ENCODE data around the gene FTO.

The FTO gene

DNA sequence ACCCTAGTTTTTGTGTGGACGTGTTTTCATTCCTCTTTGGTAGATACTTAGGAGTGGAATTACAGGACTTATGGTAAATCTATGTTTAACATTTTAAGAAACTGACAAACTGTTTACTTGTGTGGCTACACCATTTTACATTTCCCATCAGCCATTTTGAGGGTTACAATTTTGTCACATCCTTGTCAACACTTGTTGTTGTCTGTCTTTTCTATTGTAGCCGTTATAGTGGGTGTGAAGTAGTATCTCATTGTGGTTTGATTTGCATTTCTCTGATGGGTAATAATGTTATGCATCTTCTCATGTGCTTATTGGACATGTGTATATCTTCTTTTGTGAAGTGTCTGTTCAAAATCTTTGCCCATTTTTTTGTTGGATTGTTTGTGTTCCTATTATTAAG, 4.5 kb downstream of the FTO start:
- H3K4me1 ChIP-seq (ENCODE audit: control insufficient read depth, insufficient read depth, low read length), result peaks cover 7% of the 10 kb centered on the region; the same call in 1 of the 2 replicates
- H3K27ac ChIP-seq (ENCODE audit: low read depth, low read length), result no peak overlapping the region

DNA sequence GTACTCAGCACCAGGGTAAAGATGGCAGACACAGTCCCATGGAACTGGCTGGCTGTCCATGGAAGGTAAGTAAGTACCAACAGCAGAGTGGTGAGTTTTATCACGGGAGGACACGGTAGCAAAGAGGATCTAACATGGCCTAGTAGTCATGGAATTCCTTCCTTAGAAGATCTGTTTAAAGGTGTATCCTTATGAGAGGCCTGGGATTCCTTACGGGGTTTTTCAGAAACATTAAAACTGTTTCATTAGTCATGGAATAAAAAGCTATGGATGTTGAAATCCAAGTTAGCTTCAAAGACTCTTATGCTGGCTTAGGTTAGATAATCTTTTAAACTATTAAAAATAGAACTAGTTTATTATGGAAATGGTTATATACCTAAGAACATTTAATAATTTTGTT, 7.4 kb downstream of the FTO start:
- Histone ChIP-seq H3K36me3 (ENCODE audit: control insufficient read depth, insufficient read depth, low read length) (no peaks in the 10 kb centered on the region), H3K9ac (ENCODE audit: low read length) (no peak overlapping the region), H3K4me1 (ENCODE audit: control insufficient read depth, insufficient read depth, low read length) (peaks cover 10% of the 10 kb centered on the region), H3K4me3 (ENCODE audit: low read depth, low read length) (no peak overlapping the region), H3K27me3 (ENCODE audit: control insufficient read depth, insufficient read depth, low read length) (no peaks in the 10 kb centered on the region), H3K27ac (ENCODE audit: low read depth, low read length) (no peak overlapping the region), H3K9me3 (ENCODE audit: control insufficient read depth, insufficient read depth, low read depth, low read length) (no peaks in the 10 kb centered on the region)

More for the DNA sequence above, 4.5 kb downstream of the FTO start:
- Histone ChIP-seq H3K36me3 (ENCODE audit: control insufficient read depth, insufficient read depth, low read length) (no peaks in the 10 kb centered on the region), H3K27me3 (ENCODE audit: control insufficient read depth, insufficient read depth, low read length) (no peaks in the 10 kb centered on the region), H3K9me3 (ENCODE audit: control insufficient read depth, insufficient read depth, low read depth, low read length) (no peaks in the 10 kb centered on the region), H3K9ac (ENCODE audit: low read length) (no peak overlapping the region), H3K4me3 (ENCODE audit: low read depth, low read length) (no peak overlapping the region)

DNA sequence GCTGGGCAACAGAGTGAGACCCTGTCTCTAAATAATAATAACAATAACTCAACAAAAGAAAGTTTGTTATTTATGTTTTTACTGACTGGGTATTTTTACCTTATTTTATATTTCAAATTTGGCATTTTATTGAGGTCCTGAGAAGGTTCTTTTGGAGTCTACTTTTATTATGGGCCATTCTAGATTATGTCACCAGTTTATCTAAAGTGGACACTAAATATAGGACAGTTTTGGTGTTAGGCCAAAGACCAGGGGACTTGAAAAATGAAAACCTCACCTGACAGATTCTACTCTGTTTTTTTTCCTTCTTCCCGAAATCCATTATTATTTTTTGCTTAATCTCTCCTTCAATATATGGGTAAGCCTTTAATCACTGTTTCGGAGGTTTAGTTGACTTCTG, 8.1 kb downstream of the FTO start:
- Histone ChIP-seq H3K27me3 (ENCODE audit: control insufficient read depth, insufficient read depth, low read length) (no peaks in the 10 kb centered on the region), H3K27ac (ENCODE audit: low read depth, low read length) (no peak overlapping the region), H3K4me3 (ENCODE audit: low read depth, low read length) (no peak overlapping the region), H3K9me3 (ENCODE audit: control insufficient read depth, insufficient read depth, low read depth, low read length) (no peaks in the 10 kb centered on the region), H3K36me3 (ENCODE audit: control insufficient read depth, insufficient read depth, low read length) (no peaks in the 10 kb centered on the region), H3K9ac (ENCODE audit: low read length) (no peak overlapping the region), H3K4me1 (ENCODE audit: control insufficient read depth, insufficient read depth, low read length) (peaks cover 10% of the 10 kb centered on the region)

DNA sequence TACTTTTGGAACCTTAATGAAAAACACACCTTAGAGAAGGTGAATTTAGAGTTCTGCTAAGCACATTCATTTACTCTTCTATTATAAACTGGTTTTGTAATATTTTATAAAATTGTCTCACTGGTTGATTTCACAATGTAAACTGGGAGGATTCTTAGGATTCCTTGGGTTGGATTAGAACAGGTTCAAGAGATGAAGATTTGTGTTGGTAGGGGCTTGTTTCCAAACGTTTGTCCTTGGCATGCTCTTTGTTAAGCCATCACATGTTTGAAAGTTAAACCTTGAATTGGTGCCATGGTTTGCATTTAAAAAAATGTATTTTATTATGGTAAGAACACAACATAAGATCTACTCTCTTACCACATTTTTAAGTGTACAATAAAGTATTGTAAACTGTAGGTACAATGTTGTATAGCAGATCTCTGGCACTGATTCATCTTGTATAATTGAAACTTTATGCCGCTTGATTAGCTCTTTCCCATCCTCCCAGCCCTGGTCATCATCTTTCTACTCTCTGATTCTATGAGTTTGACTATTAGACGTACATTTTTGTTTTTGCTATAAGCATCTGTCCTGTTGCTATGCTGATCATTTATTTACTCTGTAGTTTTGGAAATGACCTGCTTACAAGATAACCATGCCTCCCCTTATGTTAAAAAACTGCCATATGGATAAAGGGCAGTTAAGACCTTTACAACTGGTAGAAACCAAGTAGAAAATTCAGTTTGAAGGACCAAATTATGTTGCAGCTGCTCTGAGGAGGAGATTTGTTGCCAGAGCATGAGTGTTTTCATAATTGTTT, 9.6 kb downstream of the FTO start:
- no peaks in the 10 kb centered on the region for H3K9me3 ChIP-seq (ENCODE audit: control insufficient read depth, insufficient read depth, low read depth, low read length)
- H3K9ac ChIP-seq (ENCODE audit: low read length), result no peak overlapping the region
- no peaks in the 10 kb centered on the region for H3K27me3 ChIP-seq (ENCODE audit: control insufficient read depth, insufficient read depth, low read length)
- H3K27ac ChIP-seq (ENCODE audit: low read depth, low read length), result no peak overlapping the region
- H3K4me1 ChIP-seq (ENCODE audit: control insufficient read depth, insufficient read depth, low read length), result peaks cover 10% of the 10 kb centered on the region
- no peak overlapping the region for H3K4me3 ChIP-seq (ENCODE audit: low read depth, low read length)
- no peaks in the 10 kb centered on the region for H3K36me3 ChIP-seq (ENCODE audit: control insufficient read depth, insufficient read depth, low read length)

DNA sequence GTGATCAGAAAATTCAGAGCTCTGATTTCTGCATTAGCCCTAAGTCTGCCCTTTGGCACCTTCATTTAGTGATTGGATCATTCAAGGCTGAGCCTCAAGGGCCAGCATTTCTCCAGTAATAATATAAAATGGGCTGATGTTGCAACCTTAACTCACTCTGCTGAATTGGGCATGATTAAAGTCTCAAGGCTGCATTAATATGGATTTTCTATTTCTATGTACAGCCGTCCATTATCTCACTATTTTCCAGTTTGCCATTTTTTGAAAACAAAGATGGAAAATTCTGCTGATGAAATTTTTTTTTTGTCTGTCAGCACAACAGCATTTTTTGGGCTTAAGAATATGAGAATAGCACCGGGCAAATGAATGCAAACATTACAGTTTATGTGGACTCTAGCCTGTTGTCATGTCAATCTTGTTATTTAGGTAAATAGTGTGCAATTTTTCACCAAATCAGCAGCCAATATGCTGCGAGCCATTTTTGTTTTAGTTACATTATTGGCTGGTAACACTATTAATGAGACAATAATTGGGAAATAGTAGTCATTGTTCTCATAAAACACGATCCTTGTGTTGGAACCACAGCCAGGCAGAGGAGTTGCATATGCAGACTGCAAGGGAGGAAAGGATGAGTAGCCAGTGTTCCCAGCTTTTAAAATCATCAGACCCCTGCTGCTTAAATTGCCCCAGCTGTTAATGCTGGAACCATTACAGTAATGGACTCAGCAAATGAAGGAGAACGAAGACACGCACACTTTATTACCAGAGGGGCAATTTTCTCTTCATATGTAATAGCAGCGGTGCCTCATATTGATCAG, 10.5 kb downstream of the FTO start:
- Histone ChIP-seq H3K36me3 (ENCODE audit: control insufficient read depth, insufficient read depth, low read length) (no peaks in the 10 kb centered on the region), H3K9me3 (ENCODE audit: control insufficient read depth, insufficient read depth, low read depth, low read length) (no peaks in the 10 kb centered on the region), H3K9ac (ENCODE audit: low read length) (no peak overlapping the region), H3K27me3 (ENCODE audit: control insufficient read depth, insufficient read depth, low read length) (no peaks in the 10 kb centered on the region), H3K4me1 (ENCODE audit: control insufficient read depth, insufficient read depth, low read length) (peaks cover 10% of the 10 kb centered on the region), H3K27ac (ENCODE audit: low read depth, low read length) (no peak overlapping the region), H3K4me3 (ENCODE audit: low read depth, low read length) (no peak overlapping the region)

DNA sequence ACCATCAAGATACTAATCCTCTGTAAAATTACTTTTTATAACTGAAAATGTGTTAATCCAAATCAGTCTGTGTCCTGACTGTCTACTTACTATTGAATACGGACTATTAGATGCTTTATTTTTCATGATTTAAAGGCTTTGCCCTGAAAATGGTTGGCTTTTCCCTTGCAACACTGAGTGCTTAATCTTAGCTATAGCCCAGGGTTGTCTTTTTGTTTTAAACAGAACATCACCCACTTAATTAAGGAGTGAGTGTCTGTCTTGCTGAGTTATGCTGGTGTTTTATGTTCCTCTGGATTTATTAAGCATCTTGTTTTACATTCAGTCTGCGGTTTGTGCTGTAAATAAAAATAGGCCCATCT, 11.0 kb downstream of the FTO start:
- Histone ChIP-seq H3K27me3 (ENCODE audit: control insufficient read depth, insufficient read depth, low read length) (no peaks in the 10 kb centered on the region), H3K4me1 (ENCODE audit: control insufficient read depth, insufficient read depth, low read length) (peaks cover 10% of the 10 kb centered on the region), H3K9ac (ENCODE audit: low read length) (no peak overlapping the region), H3K4me3 (ENCODE audit: low read depth, low read length) (no peak overlapping the region), H3K36me3 (ENCODE audit: control insufficient read depth, insufficient read depth, low read length) (no peaks in the 10 kb centered on the region), H3K27ac (ENCODE audit: low read depth, low read length) (no peak overlapping the region), H3K9me3 (ENCODE audit: control insufficient read depth, insufficient read depth, low read depth, low read length) (no peaks in the 10 kb centered on the region)

DNA sequence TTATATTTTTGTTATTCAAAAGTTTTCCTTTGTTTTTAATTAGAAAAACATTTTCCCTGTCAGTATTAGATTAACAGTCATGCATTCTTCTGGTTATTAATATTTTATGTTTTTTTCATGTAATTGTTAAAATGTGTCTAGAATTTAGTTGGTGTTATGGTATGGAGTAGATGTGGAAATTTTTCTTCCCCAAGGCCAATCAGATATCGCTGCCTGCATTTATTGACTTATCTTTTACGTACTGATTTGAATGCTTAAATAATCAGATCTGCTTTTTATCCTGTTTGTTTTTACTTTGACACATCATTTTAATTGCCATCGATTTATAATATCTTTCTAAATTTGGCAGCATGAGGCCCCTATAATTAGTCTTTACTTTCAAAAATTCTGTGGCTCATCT, 13.6 kb downstream of the FTO start:
- Histone ChIP-seq H3K27me3 (ENCODE audit: control insufficient read depth, insufficient read depth, low read length) (no peaks in the 10 kb centered on the region), H3K36me3 (ENCODE audit: control insufficient read depth, insufficient read depth, low read length) (0 out of 2 replicates have a peak, but pooled peaks cover 2% of the 10 kb centered on the region), H3K27ac (ENCODE audit: low read depth, low read length) (no peak overlapping the region), H3K9me3 (ENCODE audit: control insufficient read depth, insufficient read depth, low read depth, low read length) (no peaks in the 10 kb centered on the region), H3K9ac (ENCODE audit: low read length) (no peak overlapping the region), H3K4me1 (ENCODE audit: control insufficient read depth, insufficient read depth, low read length) (peaks cover 10% of the 10 kb centered on the region), H3K4me3 (ENCODE audit: low read depth, low read length) (no peak overlapping the region)

DNA sequence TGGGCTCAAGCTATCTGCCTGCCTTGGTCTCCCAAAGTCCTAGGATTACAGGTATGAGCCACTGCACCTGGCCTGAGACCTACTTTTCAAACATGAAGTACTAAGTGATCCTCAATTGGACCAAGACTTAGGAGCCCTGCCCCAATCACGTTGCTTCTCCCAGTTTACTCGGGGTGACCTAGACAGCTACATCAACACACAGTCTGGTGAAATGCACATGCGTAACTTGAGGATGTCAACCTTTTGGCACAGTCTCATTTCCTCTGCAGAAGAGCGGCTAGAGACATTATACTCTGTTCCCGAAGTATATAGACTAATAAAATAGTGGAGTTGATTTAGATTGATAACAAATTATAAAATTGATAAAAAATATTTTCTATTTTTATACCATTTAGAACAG, 17.1 kb downstream of the FTO start:
- Histone ChIP-seq H3K9ac (ENCODE audit: low read length) (no peak overlapping the region), H3K36me3 (ENCODE audit: control insufficient read depth, insufficient read depth, low read length) (0 out of 2 replicates have a peak, but pooled peaks cover 2% of the 10 kb centered on the region), H3K27me3 (ENCODE audit: control insufficient read depth, insufficient read depth, low read length) (no peaks in the 10 kb centered on the region), H3K9me3 (ENCODE audit: control insufficient read depth, insufficient read depth, low read depth, low read length) (no peaks in the 10 kb centered on the region), H3K4me3 (ENCODE audit: low read depth, low read length) (no peak overlapping the region), H3K27ac (ENCODE audit: low read depth, low read length) (no peak overlapping the region), H3K4me1 (ENCODE audit: control insufficient read depth, insufficient read depth, low read length) (0 out of 2 replicates have a peak, but pooled peaks cover 7% of the 10 kb centered on the region)

DNA sequence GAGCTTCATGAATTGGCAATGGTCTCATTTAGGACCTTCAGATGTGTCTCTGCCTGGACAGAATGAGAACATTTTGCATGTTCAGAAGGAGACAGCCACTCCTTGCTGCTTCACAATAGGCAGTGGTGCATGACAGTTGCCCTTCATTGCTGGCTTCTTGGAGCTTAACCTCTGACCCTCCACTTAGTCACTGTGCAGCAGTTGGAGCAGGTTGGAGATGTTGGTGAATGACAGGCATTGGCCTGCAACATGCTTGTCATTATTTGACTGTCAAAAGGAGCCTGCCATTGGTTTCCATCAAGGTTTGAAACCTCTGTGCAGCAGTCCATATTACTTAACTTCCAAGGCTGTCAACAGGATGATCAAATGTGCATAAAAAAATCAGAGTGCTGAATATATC, 22.7 kb downstream of the FTO start:
- no peaks in the 10 kb centered on the region for H3K27me3 ChIP-seq (ENCODE audit: control insufficient read depth, insufficient read depth, low read length)
- H3K27ac ChIP-seq (ENCODE audit: low read depth, low read length), result no peak overlapping the region
- H3K9ac ChIP-seq (ENCODE audit: low read length), result no peak overlapping the region
- H3K9me3 ChIP-seq (ENCODE audit: control insufficient read depth, insufficient read depth, low read depth, low read length), result no peaks in the 10 kb centered on the region
- no peak overlapping the region for H3K4me3 ChIP-seq (ENCODE audit: low read depth, low read length)
- no peaks in the 10 kb centered on the region for H3K36me3 ChIP-seq (ENCODE audit: control insufficient read depth, insufficient read depth, low read length)
- peaks cover 11% of the 10 kb centered on the region; the same call in 1 of the 2 replicates for H3K4me1 ChIP-seq (ENCODE audit: control insufficient read depth, insufficient read depth, low read length)

DNA sequence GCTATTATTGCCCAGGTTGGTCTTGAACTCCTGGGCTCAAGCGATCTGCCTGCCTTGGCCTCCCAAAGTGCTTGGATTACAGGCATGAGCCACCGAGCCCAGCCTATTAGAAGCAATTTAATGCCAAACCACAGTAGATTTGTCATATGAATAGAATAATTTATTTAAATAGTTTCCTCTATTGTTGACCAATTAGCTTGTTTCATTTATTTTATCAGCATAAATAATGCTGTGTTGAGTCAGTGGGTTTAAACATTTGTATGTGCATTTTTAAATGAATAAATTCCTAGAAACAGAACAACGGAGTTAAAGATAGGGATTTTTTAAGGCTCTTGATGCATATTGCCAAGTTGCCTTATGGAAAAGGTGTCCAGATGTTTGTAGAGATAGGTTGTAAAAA, 26.7 kb downstream of the FTO start:
- Histone ChIP-seq H3K36me3 (ENCODE audit: control insufficient read depth, insufficient read depth, low read length) (no peaks in the 10 kb centered on the region), H3K4me3 (ENCODE audit: low read depth, low read length) (no peak overlapping the region), H3K27ac (ENCODE audit: low read depth, low read length) (no peak overlapping the region), H3K9me3 (ENCODE audit: control insufficient read depth, insufficient read depth, low read depth, low read length) (no peaks in the 10 kb centered on the region), H3K27me3 (ENCODE audit: control insufficient read depth, insufficient read depth, low read length) (no peaks in the 10 kb centered on the region), H3K4me1 (ENCODE audit: control insufficient read depth, insufficient read depth, low read length) (peaks cover 4% of the 10 kb centered on the region; the same call in 1 of the 2 replicates), H3K9ac (ENCODE audit: low read length) (no peak overlapping the region)

DNA sequence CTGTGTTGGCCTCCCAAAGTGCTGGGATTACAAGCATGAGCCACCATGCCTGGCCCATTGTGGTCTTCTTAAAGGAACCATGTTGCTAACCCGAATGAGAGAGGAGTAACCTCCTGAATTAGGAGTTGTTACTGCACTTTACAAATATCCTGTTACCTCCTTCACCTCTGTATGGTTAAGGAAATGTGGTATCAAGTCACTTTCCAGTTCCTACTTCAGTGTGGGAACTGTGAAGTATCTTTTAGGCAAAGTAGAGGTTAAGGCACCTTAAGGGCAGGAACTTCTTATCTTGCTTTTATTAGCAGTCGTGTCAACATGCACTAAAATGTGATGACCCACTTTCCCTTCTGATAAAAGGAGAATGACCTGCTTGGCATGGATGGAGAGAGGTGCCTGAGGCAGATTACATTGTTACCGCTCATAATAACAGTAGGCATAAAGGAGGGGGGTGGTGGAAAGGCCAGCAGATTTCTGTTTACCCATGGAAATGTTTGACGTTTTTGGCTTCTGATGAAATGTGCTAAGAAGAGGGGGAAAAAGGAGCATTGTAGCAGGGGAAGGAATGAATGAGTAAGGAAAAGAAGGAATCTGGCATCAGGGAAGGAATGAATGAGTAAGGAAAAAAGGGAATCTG, 28.5 kb downstream of the FTO start:
- H3K4me1 ChIP-seq (ENCODE audit: control insufficient read depth, insufficient read depth, low read length), result no peaks in the 10 kb centered on the region
- no peak overlapping the region for H3K4me3 ChIP-seq (ENCODE audit: low read depth, low read length)
- no peaks in the 10 kb centered on the region for H3K36me3 ChIP-seq (ENCODE audit: control insufficient read depth, insufficient read depth, low read length)
- no peaks in the 10 kb centered on the region for H3K9me3 ChIP-seq (ENCODE audit: control insufficient read depth, insufficient read depth, low read depth, low read length)
- H3K27me3 ChIP-seq (ENCODE audit: control insufficient read depth, insufficient read depth, low read length), result no peaks in the 10 kb centered on the region
- H3K9ac ChIP-seq (ENCODE audit: low read length), result no peak overlapping the region
- H3K27ac ChIP-seq (ENCODE audit: low read depth, low read length), result no peak overlapping the region

All from HUES6 (cell line).